H1 (cell line): ENCODE measurements around the gene PIGK. TPM values are rescaled to one million over a fixed set of nuclear protein-coding genes. Genes with fewer than 3 reads are reported as not detected.

Experiments used
- CBX5 ChIP-seq: fragments of 300-800, 300-1000 bp; sonication (generic); IDR thresholded peaks from 2 replicates; pipeline ENCODE4 v1.7.1; 2016; ENCODE audit warnings: antibody characterized with exemption, low read length, low read depth
- CHD1 ChIP-seq: IDR thresholded peaks from 2 replicates; pipeline ENCODE4 v1.6.1; 2012; ENCODE audit warnings: low read depth, low read length, improper control_type of control experiment
- EP300 ChIP-seq, 2 experiments: IDR thresholded peaks; 1 replicate in 1 of 2; 2 replicates in 1 of 2; pipeline ENCODE4 v1.6.1; 2011 to 2012; ENCODE audit warnings: low read depth in 2 of 2, low read length in 2 of 2, mild to moderate bottlenecking in 2 of 2, borderline replicate concordance in 1 of 2, inconsistent platforms in 1 of 2, moderate library complexity in 1 of 2
- POU5F1 ChIP-seq: IDR thresholded peaks from 2 replicates; pipeline ENCODE4 v1.6.1; 2011; ENCODE audit warnings: low read depth, mild to moderate bottlenecking, low read length, moderate library complexity
- RFX5 ChIP-seq: IDR thresholded peaks from 2 replicates; pipeline ENCODE4 v1.6.1; 2011; ENCODE audit warnings: low read depth, low read length, improper control_type of control experiment, borderline replicate concordance
- SAP30 ChIP-seq: fragments of 300-600 bp; sonication (generic); IDR thresholded peaks from 2 replicates; pipeline ENCODE4 v1.7.1; 2012; ENCODE audit warnings: low read length, moderate library complexity, mild to moderate bottlenecking, inconsistent platforms; ENCODE audit not compliant: insufficient read depth, insufficient replicate concordance
- SP2 ChIP-seq: IDR thresholded peaks from 2 replicates; pipeline ENCODE4 v1.6.1; 2012; ENCODE audit warnings: mild to moderate bottlenecking, low read length, inconsistent platforms
- polyA plus RNA-seq, 7 experiments: library from polyadenylated mRNA; depleted of rRNA in 3 of 7; stranded (reverse) in 5 of 7; unstranded in 2 of 7; fragments of >200 nt in 5 of 7; fragments of 200-250 nt in 2 of 7; gene quantifications; 1 replicate in 5 of 7; 2 replicates in 1 of 7; 4 replicates in 1 of 7; pipeline versions ENCODE4 v1.2.1 to v1.2.3, GENCODE V29; 2011 to 2013; ENCODE audit warnings: missing spikeins in 2 of 7, mixed read lengths in 2 of 7
- total RNA-seq: library from RNA; stranded (reverse); fragmentation: NEBNext Ultra II Directional; extraction: Animal tissue kit (Norgen Biotek cat#: 25700); gene quantifications from 2 replicates; pipeline ENCODE4 v1.2.1, GENCODE V29; 2021

Gene PIGK
- total and polyA plus RNA-seq, 2 of the 8 experiments (the other 6 are each of a cell fraction or from before 2014, with no cell fraction given): 5.6 to 23.2 TPM

- no peak for TF ChIP-seq CBX5
- TF ChIP-seq POU5F1: no peak
- no peak for TF ChIP-seq SP2
- TF ChIP-seq RFX5: no peak
- TF ChIP-seq EP300 (IDR thresholded peaks at IDR 0.05; ENCODE audit: borderline replicate concordance in 1 of 2, low read depth in 2 of 2, low read length in 2 of 2): no peak
- TF ChIP-seq SAP30: no peak
- TF ChIP-seq CHD1: no peak
- TF ChIP-seq, all 59 proteins: peak for 0
Measured at GRCh38 chr1:77051425-77051824, 167.8 kb downstream of the PIGK start (continued).
